Dermis microvascular lymphatic vessel endothelial cell (primary cell): ENCODE data around the gene FAM53C. TPM values are rescaled to one million over a fixed set of nuclear protein-coding genes. Genes with fewer than 3 reads are reported as not detected.
"Not testable (repeated sequence)": the region's sequence is repeated elsewhere in the genome, so short reads cannot be mapped to it uniquely, and the experiment has no call there.

ENCODE experiments used
- DNase-seq, 2 donors: peaks; one replicate each; pipeline versions ENCODE4 v3.0.0 to v3.0.0-alpha.2; 2010; ENCODE audit warnings: low read depth in 2 of 2
- total RNA-seq: library from RNA; depleted of rRNA; stranded (reverse); fragments of >200 nt; gene quantifications from 2 replicates; pipeline ENCODE4 v1.2.1, GENCODE V29; 2014

FAM53C gene
- total RNA-seq, 1 donor from 2014 or later = 24.3 TPM

DNA sequence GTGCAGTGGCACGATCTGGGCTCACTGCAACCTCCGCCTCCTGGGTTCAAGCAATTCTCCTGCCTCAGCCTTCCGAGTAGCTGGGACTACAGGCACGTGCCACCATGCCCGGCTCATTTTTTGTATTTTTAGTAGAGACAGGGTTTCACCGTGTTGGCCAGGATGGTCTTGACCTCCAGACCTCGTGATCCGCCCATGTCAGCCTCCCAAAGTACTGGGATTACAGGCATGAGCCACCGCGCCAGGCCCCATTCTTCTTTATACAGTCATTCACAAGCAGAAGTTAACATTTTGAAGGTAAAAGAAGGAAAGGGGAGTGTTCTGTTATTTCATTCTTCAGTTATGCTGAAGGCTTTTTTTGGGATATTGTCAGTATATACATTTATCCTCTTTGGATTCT is 51.8 kb downstream of the FAM53C start:
- not testable (repeated sequence) for DNase-seq

DNA sequence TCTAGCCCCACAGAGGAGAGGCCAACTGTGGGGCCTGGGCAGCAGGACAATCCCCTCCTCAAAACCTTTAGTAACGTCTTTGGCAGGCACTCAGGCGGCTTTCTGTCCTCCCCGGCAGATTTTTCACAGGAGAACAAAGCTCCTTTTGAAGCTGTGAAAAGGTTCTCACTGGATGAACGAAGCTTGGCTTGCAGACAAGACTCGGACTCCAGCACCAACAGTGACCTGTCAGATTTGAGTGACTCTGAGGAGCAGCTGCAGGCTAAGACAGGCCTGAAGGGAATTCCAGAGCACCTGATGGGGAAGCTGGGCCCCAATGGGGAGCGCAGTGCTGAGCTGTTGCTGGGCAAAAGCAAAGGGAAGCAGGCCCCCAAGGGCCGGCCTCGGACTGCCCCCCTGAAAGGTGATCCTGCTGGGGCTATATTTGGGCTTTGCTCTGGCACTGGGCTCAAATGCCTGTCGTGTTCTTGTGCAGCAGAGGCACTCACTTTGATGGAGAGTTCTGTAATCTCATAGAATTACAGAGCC is 53.9 kb downstream of the FAM53C start:
- no peak for DNase-seq

Other genes starting within 250 kb of the FAM53C start
- 1.8 and 1.9 TPM in 2 replicates for gene NME5, start 198.8 kb upstream of the FAM53C start, total RNA-seq
- 20.2 and 22.9 TPM in 2 replicates for gene BRD8, start 159.6 kb upstream of the FAM53C start, total RNA-seq
- gene KIF20A, start 159.2 kb upstream of the FAM53C start, total RNA-seq = 22.4 and 52.5 TPM in 2 replicates
- gene CDC23, start 124.9 kb upstream of the FAM53C start, total RNA-seq = 28.5 and 29.7 TPM in 2 replicates
- gene GFRA3, start 63.6 kb upstream of the FAM53C start, total RNA-seq = not detected in 2 replicates
- 2.5 and 6.7 TPM in 2 replicates for gene CDC25C, start 6.5 kb upstream of the FAM53C start, total RNA-seq
- gene KDM3B, start 14.4 kb downstream of the FAM53C start, total RNA-seq = 43.1 and 51.7 TPM in 2 replicates
- gene REEP2, start 100.8 kb downstream of the FAM53C start, total RNA-seq = 1.2 and 1.6 TPM in 2 replicates
- gene EGR1, start 127.2 kb downstream of the FAM53C start, total RNA-seq = 0.90 and 3.7 TPM in 2 replicates
- 87.4 and 96.5 TPM in 2 replicates for gene ETF1, start 205.0 kb downstream of the FAM53C start, total RNA-seq
- gene HSPA9, start 237.1 kb downstream of the FAM53C start, total RNA-seq = 212 and 213 TPM in 2 replicates